ENCODE data around the gene VPS8. TPM values are rescaled to one million over a fixed set of nuclear protein-coding genes. Genes with fewer than 3 reads are reported as not detected.

The VPS8 gene
- total and polyA plus RNA-seq, 11 donors = 15.7 to 122 (median 74.3) TPM

DNA sequence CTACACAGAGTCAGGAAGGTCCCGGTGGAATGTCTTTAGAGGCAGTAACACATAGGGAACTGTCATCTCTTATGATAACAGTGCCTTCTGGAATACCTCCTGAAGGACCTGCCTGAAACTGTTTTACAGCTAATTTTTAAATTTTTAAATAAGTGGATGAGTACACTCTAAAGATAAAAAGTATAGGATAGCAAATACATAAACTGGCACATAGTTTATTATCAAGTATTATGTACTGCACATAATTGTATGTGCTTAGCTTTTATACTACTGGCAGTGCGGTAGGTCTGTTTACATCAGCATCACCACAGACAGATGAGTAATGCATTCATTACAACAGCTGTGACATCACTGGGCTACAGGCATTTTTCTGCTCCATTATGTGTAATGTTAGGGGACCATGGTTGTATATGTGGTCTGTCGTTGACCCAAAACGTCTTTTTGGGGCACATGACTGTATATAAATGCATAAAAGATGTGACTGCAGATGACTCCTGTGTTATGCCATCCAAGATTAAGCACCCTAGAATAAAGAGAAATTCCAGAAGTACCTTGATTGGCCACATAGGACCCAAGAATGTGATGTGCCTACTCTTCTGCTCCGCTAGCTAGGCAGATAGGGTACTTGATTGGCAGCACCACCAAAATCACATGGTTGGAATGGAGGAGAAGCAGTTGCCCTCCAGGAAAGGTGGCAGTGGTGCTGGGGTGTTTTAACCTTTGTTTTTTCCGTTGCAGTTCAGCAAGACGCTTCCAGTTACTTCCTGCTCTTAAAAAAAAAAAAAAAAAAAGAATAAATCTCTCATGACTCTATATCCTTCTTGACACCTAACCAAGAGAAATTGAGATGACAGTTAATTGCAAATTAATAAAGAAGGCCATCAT, 3.3 kb downstream of the VPS8 start:
- H3K27me3 ChIP-seq = no peaks in the 10 kb centered on the region
- TF ChIP-seq, protein P1, sequence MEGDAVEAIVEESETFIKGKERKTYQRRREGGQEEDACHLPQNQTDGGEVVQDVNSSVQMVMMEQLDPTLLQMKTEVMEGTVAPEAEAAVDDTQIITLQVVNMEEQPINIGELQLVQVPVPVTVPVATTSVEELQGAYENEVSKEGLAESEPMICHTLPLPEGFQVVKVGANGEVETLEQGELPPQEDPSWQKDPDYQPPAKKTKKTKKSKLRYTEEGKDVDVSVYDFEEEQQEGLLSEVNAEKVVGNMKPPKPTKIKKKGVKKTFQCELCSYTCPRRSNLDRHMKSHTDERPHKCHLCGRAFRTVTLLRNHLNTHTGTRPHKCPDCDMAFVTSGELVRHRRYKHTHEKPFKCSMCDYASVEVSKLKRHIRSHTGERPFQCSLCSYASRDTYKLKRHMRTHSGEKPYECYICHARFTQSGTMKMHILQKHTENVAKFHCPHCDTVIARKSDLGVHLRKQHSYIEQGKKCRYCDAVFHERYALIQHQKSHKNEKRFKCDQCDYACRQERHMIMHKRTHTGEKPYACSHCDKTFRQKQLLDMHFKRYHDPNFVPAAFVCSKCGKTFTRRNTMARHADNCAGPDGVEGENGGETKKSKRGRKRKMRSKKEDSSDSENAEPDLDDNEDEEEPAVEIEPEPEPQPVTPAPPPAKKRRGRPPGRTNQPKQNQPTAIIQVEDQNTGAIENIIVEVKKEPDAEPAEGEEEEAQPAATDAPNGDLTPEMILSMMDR (IDR thresholded peaks at IDR 0.05) = no peak
- no peak for TF ChIP-seq POLR2A (IDR thresholded peaks at IDR 0.05)
- no peaks in the 10 kb centered on the region for H3K9me3 ChIP-seq
- peaks cover 0 to 13% (median 0%) of the 10 kb centered on the region in 9 donors for H3K36me3 ChIP-seq
- DNase-seq (no peak), ATAC-seq (no peak)
- no peak overlapping the region for H3K4me3 ChIP-seq
- H3K4me1 ChIP-seq = peaks cover 0 to 67% (median 41%) of the 10 kb centered on the region in 12 donors
- peak overlapping the region in 10 of 12 donors; percentile 55 to 85 (median 76) for H3K27ac ChIP-seq
- 52 to 62% (median 57%) methylated on average over 7 of the region's 7 CpGs for WGBS, 4 donors
- intact Hi-C loops (cut with DNase I) = no loop called here

DNA sequence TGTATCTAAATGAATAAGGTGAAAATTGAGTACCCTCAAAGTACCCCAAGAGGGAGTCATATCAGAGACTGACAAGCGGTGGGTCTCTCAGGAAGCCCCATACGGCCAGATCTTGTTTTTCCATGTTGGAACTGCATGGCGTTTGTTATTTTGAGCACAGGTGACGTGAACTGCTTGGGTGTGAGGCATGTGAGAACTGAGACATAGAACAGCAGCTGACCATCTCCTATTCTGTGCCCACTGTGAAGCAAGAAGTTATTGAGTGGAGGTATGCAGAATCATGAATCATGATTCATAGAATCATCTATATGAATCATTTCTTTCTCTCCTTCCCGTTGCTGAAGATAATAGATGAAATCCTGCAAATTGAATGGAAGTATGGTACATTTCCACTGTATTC, 4.6 kb downstream of the VPS8 start:
- H3K27ac ChIP-seq = peak overlapping the region in 11 of 12 donors; percentile 25 to 85 (median 75)
- H3K27me3 ChIP-seq = no peaks in the 10 kb centered on the region
- ATAC-seq (peak; percentile 49 to 69 (median 66)), DNase-seq (peak in 2 of 5 donors; percentile 37 to 48)
- peaks cover 0 to 75% (median 44%) of the 10 kb centered on the region in 12 donors for H3K4me1 ChIP-seq
- intact Hi-C loops (cut with DNase I) = no loop called here
- H3K4me3 ChIP-seq = no peak overlapping the region
- H3K9me3 ChIP-seq = no peaks in the 10 kb centered on the region
- peaks cover 0 to 13% (median 0%) of the 10 kb centered on the region in 9 donors for H3K36me3 ChIP-seq
- TF ChIP-seq POLR2A (IDR thresholded peaks at IDR 0.05) = no peak
- TF ChIP-seq, protein P1 (IDR thresholded peaks at IDR 0.05) = no peak
- WGBS, 4 donors = 54 to 67% (median 63%) methylated on average over 5 of the region's 5 CpGs

DNA sequence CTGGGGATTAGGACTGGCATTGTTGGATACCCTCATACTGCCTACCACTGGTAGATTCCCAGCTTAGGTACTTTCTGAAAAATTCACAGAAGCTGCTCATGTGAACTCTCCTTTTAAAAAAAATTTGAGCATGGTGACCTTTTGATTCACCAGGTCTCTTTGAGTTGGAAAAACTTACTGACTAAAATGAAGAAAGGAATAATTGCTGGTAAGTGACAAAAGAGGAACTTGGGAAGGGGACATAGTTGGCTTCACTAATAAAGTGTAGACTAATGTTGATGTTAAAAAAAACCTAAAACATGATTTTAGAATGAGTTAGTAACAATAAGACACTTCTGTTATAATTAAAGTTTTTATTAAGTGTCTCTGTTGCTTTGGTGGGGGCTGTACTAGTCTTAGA, 8.6 kb downstream of the VPS8 start:
- Histone ChIP-seq H3K27ac (peak overlapping the region in 8 of 12 donors; percentile 4 to 85 (median 72)), H3K4me3 (no peak overlapping the region), H3K9me3 (no peaks in the 10 kb centered on the region), H3K27me3 (no peaks in the 10 kb centered on the region), H3K36me3 (peaks cover 0 to 13% (median 0%) of the 10 kb centered on the region in 9 donors), H3K4me1 (peaks cover 0 to 78% (median 31%) of the 10 kb centered on the region in 12 donors)
- no peak for ATAC-seq
- DNase-seq = no peak
- intact Hi-C loops (cut with DNase I) = no loop called here
- TF ChIP-seq POLR2A (IDR thresholded peaks at IDR 0.05) = no peak
- TF ChIP-seq, protein P1 (IDR thresholded peaks at IDR 0.05) = no peak

DNA sequence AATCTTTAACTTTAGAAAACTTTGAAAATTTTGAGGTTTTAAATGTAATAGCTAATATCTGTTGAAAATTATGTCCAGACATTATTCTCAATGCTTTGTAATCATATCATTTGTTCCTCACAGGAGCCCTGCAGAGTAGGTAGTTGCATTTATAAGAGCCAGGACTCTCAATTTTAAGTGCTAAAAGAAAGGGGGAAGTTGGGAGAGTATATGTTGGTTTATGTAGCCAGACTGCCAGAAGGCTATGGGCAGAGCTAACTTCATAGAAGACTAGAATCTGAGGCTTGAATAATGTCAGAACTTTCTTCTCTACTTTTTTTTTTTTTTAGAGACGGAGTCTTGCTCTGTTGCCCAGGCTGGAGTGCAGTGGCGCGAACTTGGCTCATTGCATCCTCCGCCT, 9.1 kb downstream of the VPS8 start:
- H3K27me3 ChIP-seq = no peaks in the 10 kb centered on the region
- peaks cover 0 to 78% (median 26%) of the 10 kb centered on the region in 12 donors for H3K4me1 ChIP-seq
- ATAC-seq (no peak), DNase-seq (no peak)
- no peak overlapping the region for H3K4me3 ChIP-seq
- peaks cover 0 to 12% (median 3%) of the 10 kb centered on the region in 9 donors for H3K36me3 ChIP-seq
- WGBS, 4 donors = 92 to 97% (median 95%) methylated on average over 4 of the region's 4 CpGs
- TF ChIP-seq, protein P1 (IDR thresholded peaks at IDR 0.05) = no peak
- no peak for TF ChIP-seq POLR2A (IDR thresholded peaks at IDR 0.05)
- H3K9me3 ChIP-seq = no peaks in the 10 kb centered on the region
- H3K27ac ChIP-seq = peak overlapping the region in 8 of 12 donors; percentile 42 to 85 (median 72)
- intact Hi-C loops (cut with DNase I) = no loop called here

All from heart left ventricle (tissue), 16 donors.